Mucosa of stomach (tissue), 1 donor: ENCODE measurements around the gene ZBTB12.
"Not testable (repeated sequence)": the region's sequence is repeated elsewhere in the genome, so short reads cannot be mapped to it uniquely, and the experiment has no call there.

Source experiments
- H3K27me3 ChIP-seq: one replicate; pipeline ENCODE4 v1.7.0; 2013; ENCODE audit warnings: mild to moderate bottlenecking, low read length; ENCODE audit not compliant: control insufficient read depth, insufficient read depth
- H3K36me3 ChIP-seq: one replicate; pipeline ENCODE4 v1.7.0; 2013; ENCODE audit warnings: low read length; ENCODE audit not compliant: control insufficient read depth, insufficient read depth
- H3K4me1 ChIP-seq: one replicate; pipeline ENCODE4 v1.7.0; 2013; ENCODE audit warnings: mild to moderate bottlenecking, low read length; ENCODE audit not compliant: control insufficient read depth, insufficient read depth
- H3K4me3 ChIP-seq: one replicate; pipeline ENCODE4 v1.7.0; 2013; ENCODE audit warnings: low read length
- H3K9ac ChIP-seq: one replicate; pipeline ENCODE4 v1.7.0; 2013; ENCODE audit warnings: mild to moderate bottlenecking, low read length, moderate library complexity
- H3K9me3 ChIP-seq: one replicate; pipeline ENCODE4 v1.7.0; 2013; ENCODE audit warnings: mild to moderate bottlenecking, low read length, moderate library complexity; ENCODE audit not compliant: control insufficient read depth
- donor health status: Pancreatic carcinoma.

ZBTB12 gene

GRCh38 chr6:31878222-31878621 is 23.7 kb downstream of the ZBTB12 start:
- H3K4me1 ChIP-seq, result peaks cover 40% of the 10 kb centered on the region
- peaks cover 12% of the 10 kb centered on the region for H3K36me3 ChIP-seq
- H3K9ac ChIP-seq, result peak overlapping the region; percentile 99
- no peaks in the 10 kb centered on the region for H3K9me3 ChIP-seq
- H3K27me3 ChIP-seq, result no peaks in the 10 kb centered on the region
- H3K4me3 ChIP-seq, result peak overlapping the region; percentile 96

GRCh38 chr6:31877651-31878161 is 24.2 kb downstream of the ZBTB12 start:
- peak overlapping the region; percentile 96 for H3K4me3 ChIP-seq
- H3K36me3 ChIP-seq, result peaks cover 12% of the 10 kb centered on the region
- H3K9ac ChIP-seq, result peak overlapping the region; percentile 99
- H3K4me1 ChIP-seq, result peaks cover 40% of the 10 kb centered on the region
- no peaks in the 10 kb centered on the region for H3K9me3 ChIP-seq
- no peaks in the 10 kb centered on the region for H3K27me3 ChIP-seq

- Histone ChIP-seq H3K36me3 (peaks cover 12% of the 10 kb centered on the region), H3K4me1 (peaks cover 40% of the 10 kb centered on the region), H3K4me3 (peak overlapping the region; percentile 61), H3K9ac (peak overlapping the region; percentile 79), H3K27me3 (no peaks in the 10 kb centered on the region), H3K9me3 (no peaks in the 10 kb centered on the region)
These were observed 24.7 kb downstream of the ZBTB12 start for GRCh38 chr6:31877125-31877650.

- H3K4me1 ChIP-seq, result peaks cover 40% of the 10 kb centered on the region
- H3K4me3 ChIP-seq, result peak overlapping the region; percentile 61
- peaks cover 13% of the 10 kb centered on the region for H3K36me3 ChIP-seq
- H3K27me3 ChIP-seq, result no peaks in the 10 kb centered on the region
- H3K9me3 ChIP-seq, result no peaks in the 10 kb centered on the region
- H3K9ac ChIP-seq, result peak overlapping the region; percentile 79
These were observed 25.5 kb downstream of the ZBTB12 start for GRCh38 chr6:31876357-31876756.

- Histone ChIP-seq H3K9ac (peak overlapping the region; percentile 11), H3K9me3 (no peaks in the 10 kb centered on the region), H3K4me3 (no peak overlapping the region), H3K4me1 (peaks cover 40% of the 10 kb centered on the region), H3K27me3 (no peaks in the 10 kb centered on the region), H3K36me3 (peaks cover 13% of the 10 kb centered on the region)
These were observed 26.0 kb downstream of the ZBTB12 start for GRCh38 chr6:31875877-31876276.

- H3K4me3 ChIP-seq, result no peak overlapping the region
- H3K36me3 ChIP-seq, result peaks cover 14% of the 10 kb centered on the region
- H3K9ac ChIP-seq, result no peak overlapping the region
- H3K4me1 ChIP-seq, result peaks cover 34% of the 10 kb centered on the region
- no peaks in the 10 kb centered on the region for H3K27me3 ChIP-seq
- H3K9me3 ChIP-seq, result no peaks in the 10 kb centered on the region
These were observed 26.9 kb downstream of the ZBTB12 start for GRCh38 chr6:31874836-31875572.

- peaks cover 25% of the 10 kb centered on the region for H3K4me1 ChIP-seq
- H3K9me3 ChIP-seq, result no peaks in the 10 kb centered on the region
- H3K27me3 ChIP-seq, result no peaks in the 10 kb centered on the region
- H3K36me3 ChIP-seq, result peaks cover 17% of the 10 kb centered on the region
- no peak overlapping the region for H3K4me3 ChIP-seq
- H3K9ac ChIP-seq, result no peak overlapping the region
These were observed 27.7 kb downstream of the ZBTB12 start for GRCh38 chr6:31874084-31874670.

GRCh38 chr6:31871046-31871659 is 30.7 kb downstream of the ZBTB12 start:
- H3K4me3 ChIP-seq, result no peak overlapping the region
- H3K27me3 ChIP-seq, result no peaks in the 10 kb centered on the region
- H3K4me1 ChIP-seq, result peaks cover 16% of the 10 kb centered on the region
- H3K9me3 ChIP-seq, result no peaks in the 10 kb centered on the region
- peaks cover 23% of the 10 kb centered on the region for H3K36me3 ChIP-seq
- no peak overlapping the region for H3K9ac ChIP-seq

GRCh38 chr6:31870385-31870921 is 31.4 kb downstream of the ZBTB12 start:
- peaks cover 16% of the 10 kb centered on the region for H3K4me1 ChIP-seq
- peaks cover 30% of the 10 kb centered on the region for H3K36me3 ChIP-seq
- H3K9me3 ChIP-seq, result no peaks in the 10 kb centered on the region
- H3K4me3 ChIP-seq, result no peak overlapping the region
- H3K9ac ChIP-seq, result no peak overlapping the region
- H3K27me3 ChIP-seq, result no peaks in the 10 kb centered on the region

- Histone ChIP-seq H3K27me3 (no peaks in the 10 kb centered on the region), H3K9me3 (no peaks in the 10 kb centered on the region), H3K4me1 (peaks cover 15% of the 10 kb centered on the region), H3K36me3 (peaks cover 33% of the 10 kb centered on the region), H3K4me3 (no peak overlapping the region), H3K9ac (no peak overlapping the region)
These were observed 32.5 kb downstream of the ZBTB12 start for GRCh38 chr6:31869343-31869742.

GRCh38 chr6:31868658-31868971 is 33.3 kb downstream of the ZBTB12 start:
- peaks cover 30% of the 10 kb centered on the region for H3K36me3 ChIP-seq
- not testable (repeated sequence) for H3K9ac ChIP-seq

More at GRCh38 chr6:31868658-31868971, 33.3 kb downstream of the ZBTB12 start:
- not testable (repeated sequence) for H3K9me3 ChIP-seq, H3K27me3 ChIP-seq, H3K4me3 ChIP-seq
- H3K4me1 ChIP-seq, result peaks cover 17% of the 10 kb centered on the region
